ENCODE measurements around the gene CALN1. TPM values are rescaled to one million over a fixed set of nuclear protein-coding genes. Genes with fewer than 3 reads are reported as not detected.

Gene CALN1
- total RNA-seq, 6 experiments from 2014 or later = 0.06 to 0.98 (median 0.34) TPM

GRCh38 chr7:72445580-72445979 lies 33.4 kb upstream of the CALN1 start:
- intact Hi-C loops (cut with DNase I) = no loop called here
- 86% methylated on average over 6 of the region's 10 CpGs for WGBS (ENCODE audit: insufficient coverage, low coverage, low lambda C conversion rate, missing lambda C conversion rate)
- no peak for DNase-seq
- TF ChIP-seq POLR2A (IDR thresholded peaks at IDR 0.05) = no peak
- TF ChIP-seq CTCF (IDR thresholded peaks at IDR 0.05) = no peak
- no peaks in the 10 kb centered on the region for H3K9me3 ChIP-seq
- no peak overlapping the region for H3K27ac ChIP-seq
- H3K27me3 ChIP-seq = no peaks in the 10 kb centered on the region
- no peaks in the 10 kb centered on the region for H3K4me1 ChIP-seq
- no peak for ATAC-seq
- no peak overlapping the region for H3K4me3 ChIP-seq
- H3K36me3 ChIP-seq = no peaks in the 10 kb centered on the region

- TF ChIP-seq CTCF (IDR thresholded peaks at IDR 0.05) (no peak), POLR2A (IDR thresholded peaks at IDR 0.05) (no peak)
- DNase-seq (no peak), ATAC-seq (no peak)
- H3K4me3 ChIP-seq = no peak overlapping the region
- H3K9me3 ChIP-seq = no peaks in the 10 kb centered on the region
- no peak overlapping the region for H3K27ac ChIP-seq
- no CpG with 5 or more reads among the region's 6 CpGs for WGBS (ENCODE audit: insufficient coverage, low coverage, low lambda C conversion rate, missing lambda C conversion rate)
- H3K4me1 ChIP-seq = no peaks in the 10 kb centered on the region
- no peaks in the 10 kb centered on the region for H3K27me3 ChIP-seq
- H3K36me3 ChIP-seq = no peaks in the 10 kb centered on the region
- intact Hi-C loops (cut with DNase I) = no loop called here
These were observed 32.9 kb upstream of the CALN1 start for GRCh38 chr7:72445075-72445474.

- DNase-seq (no peak), ATAC-seq (no peak)
- Histone ChIP-seq H3K27me3 (no peaks in the 10 kb centered on the region), H3K4me1 (no peaks in the 10 kb centered on the region), H3K9me3 (no peaks in the 10 kb centered on the region), H3K4me3 (no peak overlapping the region), H3K36me3 (no peaks in the 10 kb centered on the region), H3K27ac (no peak overlapping the region)
- TF ChIP-seq CTCF (IDR thresholded peaks at IDR 0.05) (no peak), POLR2A (IDR thresholded peaks at IDR 0.05) (no peak)
- intact Hi-C loops (cut with DNase I) = no loop called here
- WGBS (ENCODE audit: insufficient coverage, low coverage, low lambda C conversion rate, missing lambda C conversion rate) = 56% methylated on average over 8 of the region's 8 CpGs
These were observed 32.1 kb upstream of the CALN1 start for GRCh38 chr7:72444026-72444776.

GRCh38 chr7:72441791-72442190 lies 29.7 kb upstream of the CALN1 start:
- Histone ChIP-seq H3K4me1 (no peaks in the 10 kb centered on the region), H3K27ac (no peak overlapping the region), H3K9me3 (no peaks in the 10 kb centered on the region), H3K36me3 (no peaks in the 10 kb centered on the region), H3K4me3 (no peak overlapping the region), H3K27me3 (no peaks in the 10 kb centered on the region)
- ATAC-seq (no peak), DNase-seq (no peak)
- intact Hi-C loops (cut with DNase I) = no loop called here
- TF ChIP-seq CTCF (IDR thresholded peaks at IDR 0.05) (no peak), POLR2A (IDR thresholded peaks at IDR 0.05) (no peak)
- WGBS (ENCODE audit: insufficient coverage, low coverage, low lambda C conversion rate, missing lambda C conversion rate) = 53% methylated on average over 2 of the region's 8 CpGs
